GM18907 (cell line): Measurements from ENCODE around the gene SPEG.

ENCODE experiments used
- ATAC-seq: cut with Tn5 transposase; IDR thresholded peaks from one replicate; pipeline ENCODE4 v1.9.1; 2021; ENCODE audit warnings: mild to moderate bottlenecking, moderate library complexity; ENCODE audit not compliant: unreplicated experiment

SPEG gene

GRCh38 chr2:219441451-219442255 is 7.0 kb downstream of the SPEG start:
- no peak for ATAC-seq

DNA sequence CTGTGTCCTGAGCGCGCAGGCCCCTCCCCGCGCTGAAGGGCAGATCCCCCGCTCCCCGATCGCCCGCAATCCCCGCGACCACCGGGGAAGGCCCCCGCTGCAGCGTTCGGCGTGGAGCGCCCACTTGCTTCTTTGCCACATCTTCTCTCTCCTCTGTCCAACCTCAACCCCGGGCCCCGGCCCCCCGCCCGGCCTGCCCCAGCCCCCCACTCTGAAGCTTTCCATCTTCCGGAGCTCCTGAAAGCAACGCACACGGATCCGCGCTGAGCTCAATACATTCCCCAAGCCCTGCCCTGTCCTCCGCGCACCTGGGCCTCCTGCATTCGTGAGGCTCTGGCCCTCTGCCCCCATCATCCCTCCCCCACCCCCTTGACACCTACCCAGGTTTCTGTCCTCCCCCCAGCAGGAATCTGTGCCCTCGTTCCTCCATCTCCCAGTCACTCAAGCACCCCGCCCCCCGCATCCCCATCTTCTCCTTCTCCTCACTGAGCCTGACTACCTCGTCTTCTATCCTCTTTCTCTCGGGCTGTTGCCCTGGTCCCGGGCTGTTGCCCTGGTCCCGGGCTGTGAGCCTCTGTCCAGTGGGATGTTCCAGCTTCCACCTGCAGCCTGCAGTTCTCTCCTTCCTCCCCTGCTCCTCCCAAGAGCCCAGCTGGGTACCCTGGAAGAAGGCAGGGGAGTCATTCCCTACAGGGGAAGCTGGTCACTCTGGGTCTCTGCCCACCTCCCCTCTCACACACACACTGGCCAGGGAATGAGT is 7.8 kb downstream of the SPEG start:
- no peak for ATAC-seq

- no peak for ATAC-seq
Measured at GRCh38 chr2:219443016-219443696, 8.5 kb downstream of the SPEG start.

GRCh38 chr2:219443697-219444023 is 9.0 kb downstream of the SPEG start:
- ATAC-seq = no peak

- ATAC-seq = no peak
Measured at GRCh38 chr2:219444566-219445091, 10.0 kb downstream of the SPEG start.

GRCh38 chr2:219445220-219445640 is 10.6 kb downstream of the SPEG start:
- ATAC-seq = no peak

GRCh38 chr2:219446101-219446504 is 11.5 kb downstream of the SPEG start:
- no peak for ATAC-seq

DNA sequence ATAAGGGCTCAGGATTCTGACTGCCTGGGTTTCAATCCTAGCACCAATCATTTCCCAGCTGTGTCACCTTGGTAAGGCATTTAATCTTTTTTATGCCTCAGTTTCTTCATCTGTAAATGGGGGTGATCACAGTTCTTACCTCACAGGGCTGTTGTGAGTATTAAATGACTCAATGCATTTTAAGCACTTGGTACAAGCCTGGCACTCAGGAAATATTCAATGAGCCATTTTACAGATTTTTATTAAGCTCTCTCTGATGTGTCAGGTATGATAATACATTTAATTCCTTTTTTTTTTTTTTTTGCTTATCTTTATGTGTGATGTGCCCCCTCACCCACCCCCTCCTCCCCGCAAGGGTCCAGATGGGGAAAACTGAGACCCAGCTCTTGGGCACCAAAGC is 12.0 kb downstream of the SPEG start:
- ATAC-seq = no peak

- ATAC-seq = no peak
Measured at GRCh38 chr2:219447242-219448098, 12.8 kb downstream of the SPEG start.

DNA sequence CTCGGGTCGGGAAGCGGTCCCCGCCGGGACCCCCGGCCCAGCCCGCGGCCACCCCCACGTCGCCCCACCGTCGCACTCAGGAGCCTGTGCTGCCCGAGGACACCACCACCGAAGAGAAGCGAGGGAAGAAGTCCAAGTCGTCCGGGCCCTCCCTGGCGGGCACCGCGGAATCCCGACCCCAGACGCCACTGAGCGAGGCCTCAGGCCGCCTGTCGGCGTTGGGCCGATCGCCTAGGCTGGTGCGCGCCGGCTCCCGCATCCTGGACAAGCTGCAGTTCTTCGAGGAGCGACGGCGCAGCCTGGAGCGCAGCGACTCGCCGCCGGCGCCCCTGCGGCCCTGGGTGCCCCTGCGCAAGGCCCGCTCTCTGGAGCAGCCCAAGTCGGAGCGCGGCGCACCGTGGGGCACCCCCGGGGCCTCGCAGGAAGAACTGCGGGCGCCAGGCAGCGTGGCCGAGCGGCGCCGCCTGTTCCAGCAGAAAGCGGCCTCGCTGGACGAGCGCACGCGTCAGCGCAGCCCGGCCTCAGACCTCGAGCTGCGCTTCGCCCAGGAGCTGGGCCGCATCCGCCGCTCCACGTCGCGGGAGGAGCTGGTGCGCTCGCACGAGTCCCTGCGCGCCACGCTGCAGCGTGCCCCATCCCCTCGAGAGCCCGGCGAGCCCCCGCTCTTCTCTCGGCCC is 13.6 kb downstream of the SPEG start:
- no peak for ATAC-seq

DNA sequence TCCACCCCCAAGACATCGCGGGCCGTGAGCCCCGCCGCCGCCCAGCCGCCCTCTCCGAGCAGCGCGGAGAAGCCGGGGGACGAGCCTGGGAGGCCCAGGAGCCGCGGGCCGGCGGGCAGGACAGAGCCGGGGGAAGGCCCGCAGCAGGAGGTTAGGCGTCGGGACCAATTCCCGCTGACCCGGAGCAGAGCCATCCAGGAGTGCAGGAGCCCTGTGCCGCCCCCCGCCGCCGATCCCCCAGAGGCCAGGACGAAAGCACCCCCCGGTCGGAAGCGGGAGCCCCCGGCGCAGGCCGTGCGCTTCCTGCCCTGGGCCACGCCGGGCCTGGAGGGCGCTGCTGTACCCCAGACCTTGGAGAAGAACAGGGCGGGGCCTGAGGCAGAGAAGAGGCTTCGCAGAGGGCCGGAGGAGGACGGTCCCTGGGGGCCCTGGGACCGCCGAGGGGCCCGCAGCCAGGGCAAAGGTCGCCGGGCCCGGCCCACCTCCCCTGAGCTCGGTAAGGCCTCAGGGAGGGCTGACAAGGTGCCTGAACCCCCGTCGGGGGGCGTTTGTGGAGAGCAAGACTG is 14.2 kb downstream of the SPEG start:
- ATAC-seq = no peak

GRCh38 chr2:219449609-219450008 is 15.0 kb downstream of the SPEG start:
- no peak for ATAC-seq

GRCh38 chr2:219451661-219452360 is 17.2 kb downstream of the SPEG start:
- ATAC-seq = no peak

DNA sequence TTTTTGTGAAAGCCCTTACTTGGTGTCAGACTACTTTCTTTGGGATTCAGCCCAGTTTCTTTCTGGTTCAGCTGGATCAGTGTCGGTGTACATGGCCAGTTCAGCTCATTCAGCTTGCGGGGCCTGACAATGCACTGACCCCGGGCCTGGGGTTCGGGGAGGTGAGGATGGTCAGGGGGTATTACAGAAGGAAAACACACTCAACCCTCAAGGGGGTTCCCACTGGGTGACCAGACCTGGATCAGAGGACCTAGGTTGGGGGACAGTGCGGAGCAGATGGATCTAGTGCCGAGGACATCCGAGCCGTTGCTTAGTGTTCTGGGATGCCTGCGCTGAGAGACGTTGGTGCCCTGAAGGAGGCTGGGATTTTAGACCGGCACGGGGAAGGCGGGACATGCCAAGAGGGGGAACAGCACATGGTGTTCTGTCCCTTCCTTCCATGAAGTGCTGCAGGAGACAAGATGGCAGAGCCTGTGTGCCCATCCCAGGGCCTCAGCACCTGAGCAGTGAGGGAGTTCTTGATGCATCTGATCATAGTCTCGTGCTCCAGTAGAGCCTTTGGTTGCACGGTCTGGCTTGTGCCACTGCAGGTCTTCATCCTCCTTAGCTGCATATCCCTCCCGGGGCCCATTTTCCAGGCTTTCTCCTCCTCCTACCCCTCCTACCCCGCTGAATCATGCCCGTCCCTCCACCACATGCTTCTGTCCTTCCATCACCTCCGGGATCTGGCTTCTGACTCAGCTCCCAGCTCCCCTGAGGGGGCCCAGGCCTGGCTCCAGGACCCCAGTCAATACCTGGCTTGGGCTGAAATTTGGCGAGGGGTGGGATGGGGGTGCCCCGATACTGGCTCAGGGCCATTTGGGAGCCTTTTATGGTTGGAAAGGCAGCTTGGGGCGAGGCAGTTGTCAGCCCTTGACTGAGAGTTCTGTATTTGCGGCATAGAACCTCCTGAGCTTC is 18.0 kb downstream of the SPEG start:
- no peak for ATAC-seq

GRCh38 chr2:219453671-219454590 is 19.3 kb downstream of the SPEG start:
- no peak for ATAC-seq

DNA sequence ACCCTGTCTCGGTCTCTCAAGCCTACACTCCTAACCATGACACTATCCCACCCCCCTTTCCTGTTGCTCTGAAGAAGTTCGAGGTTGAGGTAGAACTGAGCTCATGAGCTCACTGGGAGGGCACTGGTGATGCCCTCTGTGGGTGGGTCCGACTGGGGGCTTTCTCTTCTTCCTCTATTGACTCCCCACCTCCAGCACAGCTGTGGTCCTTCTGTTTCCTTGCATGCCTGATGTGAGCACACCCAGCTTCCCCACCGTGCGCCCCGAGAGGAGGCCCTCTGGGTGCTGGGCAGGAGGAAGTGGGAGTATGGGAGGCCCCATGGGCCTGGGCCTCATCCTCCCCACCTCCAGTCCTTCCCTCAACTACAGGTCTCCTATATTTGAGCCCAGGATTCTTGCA is 20.9 kb downstream of the SPEG start:
- no peak for ATAC-seq

DNA sequence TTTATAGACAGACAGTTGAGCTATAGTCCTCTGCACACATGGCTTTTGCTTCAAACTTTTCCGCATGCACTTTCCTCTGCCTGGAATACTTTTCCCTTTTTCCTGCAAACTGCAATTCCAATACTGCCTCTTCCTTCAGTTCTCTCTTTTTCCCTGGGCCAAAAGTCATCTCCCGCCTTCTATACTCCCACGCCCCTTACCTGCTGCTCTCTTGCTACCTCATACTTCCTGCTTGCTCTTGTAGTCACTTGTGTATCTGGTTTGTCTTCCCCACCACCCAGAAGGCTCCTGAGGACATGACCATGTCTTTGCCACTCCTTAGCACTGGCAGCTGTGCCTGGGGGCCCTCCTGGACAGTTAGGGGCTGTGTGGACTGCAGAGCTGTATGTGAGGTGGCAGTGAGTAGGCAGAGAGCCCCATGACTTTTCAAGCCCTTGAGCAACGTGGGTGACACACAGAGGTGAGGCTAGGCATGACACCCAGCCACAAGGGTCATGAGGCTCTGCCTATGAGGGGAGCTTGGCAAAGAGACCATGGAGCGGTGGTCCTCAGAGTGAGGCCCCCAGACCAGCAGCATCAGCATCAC is 23.2 kb downstream of the SPEG start:
- no peak for ATAC-seq
